ENCODE measurements around the gene RAB27B.

Gene RAB27B

DNA sequence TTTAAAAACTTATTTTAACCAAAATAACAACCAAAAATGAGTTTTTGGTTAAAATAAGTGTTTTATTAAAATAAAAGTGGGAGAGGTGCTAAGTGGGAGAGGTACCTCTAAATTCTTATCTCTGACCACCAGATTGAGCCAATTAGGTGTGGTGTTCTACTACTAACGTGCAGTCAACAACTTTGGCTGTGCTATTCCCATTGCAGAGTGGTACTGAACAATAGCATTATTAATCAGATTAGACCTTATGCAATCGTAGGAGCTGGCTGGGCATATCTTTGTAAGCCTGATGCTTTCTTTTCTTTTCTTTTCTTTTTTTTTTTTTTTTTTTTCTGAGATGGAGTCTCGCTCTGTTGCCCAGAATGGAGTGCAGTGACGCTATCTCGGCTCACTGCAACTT lies 38.9 kb downstream of the RAB27B start:
- no peak for DNase-seq (ENCODE audit: low read depth)

- DNase-seq (ENCODE audit: low read depth): no peak
These were observed 43.0 kb downstream of the RAB27B start for GRCh38 chr18:54871231-54871630.

GRCh38 chr18:54872681-54873080 lies 44.4 kb downstream of the RAB27B start:
- no peak for DNase-seq (ENCODE audit: low read depth)

- no peak for DNase-seq (ENCODE audit: low read depth)
These were observed 45.6 kb downstream of the RAB27B start for GRCh38 chr18:54873884-54874255.

DNA sequence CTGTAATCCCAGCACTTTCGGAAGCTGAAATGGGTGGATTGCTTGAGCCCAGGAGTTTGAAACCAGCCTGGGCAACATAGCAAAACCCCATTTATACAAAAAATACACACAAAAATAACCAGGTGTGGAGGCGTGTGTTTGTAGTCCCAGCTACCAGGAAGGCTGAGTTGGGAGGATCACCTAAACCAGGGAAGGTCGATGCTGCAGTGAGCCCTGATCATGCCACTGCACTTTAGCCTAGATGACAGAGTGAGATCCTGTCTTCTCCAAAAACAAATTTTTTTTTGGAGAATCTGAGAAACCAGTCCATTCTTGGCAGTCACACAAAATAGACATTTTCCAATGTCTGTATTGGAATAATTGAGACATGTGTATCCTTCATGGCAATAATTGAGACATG lies 46.8 kb downstream of the RAB27B start:
- no peak for DNase-seq (ENCODE audit: low read depth)

GRCh38 chr18:54877076-54877475 lies 48.8 kb downstream of the RAB27B start:
- DNase-seq (ENCODE audit: low read depth): no peak

DNA sequence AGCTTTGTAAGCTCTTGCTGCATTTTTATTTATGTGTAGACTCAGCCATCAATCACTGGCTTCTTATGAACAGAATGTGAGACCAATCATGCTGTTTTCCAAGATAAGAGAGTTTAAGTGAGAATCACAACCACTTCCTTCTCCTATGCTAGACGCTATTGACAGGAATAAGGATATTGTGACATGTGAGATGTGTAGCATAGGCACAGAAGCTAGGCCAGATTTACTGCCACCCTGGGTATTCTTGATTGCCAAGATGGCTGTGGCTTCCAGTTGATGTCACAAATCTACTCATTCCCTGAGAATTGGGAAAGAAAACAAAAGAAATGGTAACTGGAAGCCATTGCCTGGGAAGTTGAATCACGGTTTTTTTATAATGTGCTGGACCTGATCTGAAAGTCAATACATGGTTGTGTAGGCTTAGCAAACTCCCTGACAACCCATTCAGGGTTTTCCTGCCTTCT lies 49.9 kb downstream of the RAB27B start:
- DNase-seq (ENCODE audit: low read depth): no peak

DNA sequence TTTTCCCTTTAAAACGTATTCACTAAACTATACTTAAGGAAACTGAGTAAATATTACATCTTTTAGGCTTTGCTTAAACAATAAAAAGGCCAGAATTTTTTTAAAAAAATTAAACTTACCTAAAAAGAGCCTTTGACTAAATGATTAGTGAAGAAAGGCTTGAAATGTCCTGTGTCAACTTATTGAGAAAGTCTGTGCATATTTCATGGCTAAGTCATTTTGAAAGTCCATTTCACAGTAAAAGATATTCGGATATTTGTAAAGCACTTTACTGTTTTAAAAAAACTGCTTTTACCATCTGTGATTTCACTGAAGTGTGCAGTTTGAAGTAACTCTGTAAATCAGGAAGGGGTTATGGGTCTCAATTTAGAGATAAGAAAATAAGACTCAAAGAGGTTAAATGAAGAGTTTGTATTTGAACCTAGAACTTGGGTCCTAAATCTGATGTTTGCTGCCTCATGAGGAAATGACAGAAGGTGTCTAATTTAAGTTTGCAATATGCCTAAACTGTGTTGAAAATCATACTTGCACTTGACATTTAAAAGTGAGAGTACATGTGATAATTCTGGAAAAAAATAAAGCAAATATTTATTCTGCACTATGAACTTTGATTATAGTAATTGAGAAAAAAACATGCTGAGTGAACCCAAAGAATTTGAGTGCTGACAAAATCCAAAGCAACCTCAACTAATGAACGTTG lies 50.5 kb downstream of the RAB27B start:
- DNase-seq (ENCODE audit: low read depth): no peak

DNA sequence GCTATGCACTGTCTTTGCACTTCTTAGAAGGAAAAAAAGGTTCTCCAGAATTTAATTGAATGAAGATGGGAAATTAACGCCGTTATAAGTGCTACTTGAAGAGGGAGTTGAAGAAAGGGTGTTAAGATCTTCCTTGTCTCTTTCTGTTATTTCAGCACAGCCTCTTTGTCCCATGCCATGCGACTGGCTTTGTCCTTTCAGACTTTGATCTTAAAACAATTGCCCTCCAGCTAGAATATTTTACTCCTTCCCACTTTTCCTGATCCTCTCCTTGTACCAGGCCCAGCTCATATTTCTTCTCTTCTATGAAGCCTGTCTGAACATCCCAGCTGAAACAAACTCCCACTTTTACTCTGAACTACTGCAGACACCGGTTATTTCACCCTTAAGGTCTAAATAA lies 51.4 kb downstream of the RAB27B start:
- no peak for DNase-seq (ENCODE audit: low read depth)

- DNase-seq (ENCODE audit: low read depth): no peak
These were observed 52.3 kb downstream of the RAB27B start for GRCh38 chr18:54880395-54881105.

- DNase-seq (ENCODE audit: low read depth): no peak
These were observed 53.0 kb downstream of the RAB27B start for GRCh38 chr18:54881229-54881768.

DNA sequence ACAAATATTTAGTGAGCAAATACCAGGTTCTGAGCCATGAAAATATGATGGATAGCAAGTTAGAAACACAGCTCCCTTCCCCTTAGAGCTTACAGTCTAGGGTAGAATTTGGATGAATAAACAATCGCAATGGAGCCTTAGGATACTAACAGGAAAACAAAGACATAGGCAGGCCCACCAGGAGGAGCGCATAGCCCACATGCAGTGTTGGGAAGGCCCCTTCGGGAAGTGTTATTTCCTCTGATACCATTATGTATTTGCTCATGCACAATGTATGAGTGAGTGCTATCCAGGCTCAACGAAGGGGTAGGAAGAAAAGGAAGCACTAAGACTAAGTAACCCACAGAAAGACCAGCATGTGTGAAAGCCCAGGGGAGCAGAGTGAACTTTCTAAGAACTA lies 54.0 kb downstream of the RAB27B start:
- DNase-seq (ENCODE audit: low read depth): no peak

DNA sequence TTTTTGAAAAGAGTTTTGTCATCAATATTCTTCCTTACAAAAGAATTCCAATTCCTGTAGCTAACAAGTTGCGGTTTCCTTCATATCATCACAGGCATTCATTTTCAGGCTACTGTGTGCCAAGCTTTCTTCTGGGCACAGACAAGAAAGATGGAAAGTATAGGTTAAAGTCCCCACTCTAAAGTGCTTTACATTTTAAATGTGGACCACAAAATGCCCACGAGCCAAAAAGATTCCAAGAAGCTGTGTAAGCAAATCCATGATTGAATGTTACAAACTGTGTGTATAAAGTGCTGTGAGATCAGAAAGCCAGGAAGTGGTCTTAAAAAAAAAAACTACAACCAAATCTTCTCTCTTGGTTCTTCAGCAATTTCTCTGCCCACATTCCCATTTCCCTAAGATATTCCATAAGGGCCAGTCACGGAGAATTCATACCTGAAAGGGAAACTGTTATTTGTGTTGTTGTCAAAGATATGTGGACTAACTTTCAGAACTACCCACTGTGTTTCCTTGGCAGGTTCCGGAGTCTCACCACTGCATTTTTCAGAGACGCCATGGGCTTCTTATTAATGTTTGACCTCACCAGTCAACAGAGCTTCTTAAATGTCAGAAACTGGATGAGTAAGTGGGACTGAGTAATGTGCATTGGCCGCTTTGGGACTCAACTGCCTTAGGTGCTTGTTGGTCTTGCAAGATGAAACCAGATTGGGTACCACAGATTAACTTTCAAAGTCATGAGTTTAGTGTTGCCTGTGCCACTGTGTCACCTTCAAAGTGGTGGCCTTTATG lies 55.7 kb downstream of the RAB27B start:
- DNase-seq (ENCODE audit: low read depth): no peak

DNA sequence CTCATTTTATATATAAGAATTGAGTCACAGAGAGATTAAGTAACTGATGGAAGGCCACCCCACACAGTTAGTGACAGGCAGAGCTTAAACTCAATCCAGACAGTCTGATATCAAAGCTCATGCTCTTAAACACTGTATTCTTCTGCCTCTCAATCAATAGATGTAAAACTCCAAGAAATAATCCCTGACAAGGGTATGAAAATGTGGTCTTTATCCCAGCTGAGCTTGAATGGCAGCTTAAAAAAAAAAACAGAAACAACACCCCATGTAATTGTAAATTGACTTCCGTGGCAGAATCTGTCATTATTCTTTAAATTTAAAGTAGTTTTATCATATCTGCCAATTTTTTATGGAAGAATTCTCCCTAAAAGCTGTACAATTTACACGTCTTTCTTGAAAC lies 60.1 kb downstream of the RAB27B start:
- no peak for DNase-seq (ENCODE audit: low read depth)

DNA sequence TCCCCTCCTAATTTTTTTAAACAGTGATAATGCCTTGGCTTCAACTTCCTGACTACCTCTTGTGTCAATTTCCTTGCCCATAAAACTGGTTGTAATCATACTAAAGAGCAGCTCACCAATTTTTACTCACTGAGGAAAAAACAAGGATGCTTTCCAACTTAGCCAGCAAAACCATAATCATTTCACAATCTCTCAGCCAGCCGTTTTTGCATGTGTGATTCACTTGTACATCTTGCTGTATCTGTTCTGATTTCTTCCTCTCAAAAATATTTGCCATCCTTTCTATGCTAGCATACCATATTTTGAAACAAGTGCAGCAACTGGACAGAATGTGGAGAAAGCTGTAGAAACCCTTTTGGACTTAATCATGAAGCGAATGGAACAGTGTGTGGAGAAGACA lies 60.7 kb downstream of the RAB27B start:
- no peak for DNase-seq (ENCODE audit: low read depth)

GRCh38 chr18:54899500-54899899 lies 71.2 kb downstream of the RAB27B start:
- DNase-seq (ENCODE audit: low read depth): no peak

GRCh38 chr18:54900290-54900689 lies 72.0 kb downstream of the RAB27B start:
- DNase-seq (ENCODE audit: low read depth): no peak

DNA sequence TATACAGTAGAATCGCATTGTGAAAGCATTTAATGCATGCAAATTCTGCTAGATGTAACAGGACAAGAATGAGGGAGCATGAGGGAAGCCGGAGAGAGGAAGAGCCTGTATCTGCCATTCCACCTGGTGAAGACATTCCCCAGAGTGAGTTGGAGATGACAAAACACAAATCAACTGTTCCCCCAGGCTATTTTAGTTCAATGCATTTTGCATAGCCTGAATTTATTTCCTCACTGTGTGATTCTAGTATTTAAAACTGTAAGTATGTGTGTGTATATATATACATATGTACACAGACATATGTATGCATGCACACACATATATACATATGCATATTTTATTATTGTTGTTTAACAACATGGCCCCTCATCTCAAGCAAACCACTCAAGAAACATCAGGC lies 76.3 kb downstream of the RAB27B start:
- no peak for DNase-seq (ENCODE audit: low read depth)

DNA sequence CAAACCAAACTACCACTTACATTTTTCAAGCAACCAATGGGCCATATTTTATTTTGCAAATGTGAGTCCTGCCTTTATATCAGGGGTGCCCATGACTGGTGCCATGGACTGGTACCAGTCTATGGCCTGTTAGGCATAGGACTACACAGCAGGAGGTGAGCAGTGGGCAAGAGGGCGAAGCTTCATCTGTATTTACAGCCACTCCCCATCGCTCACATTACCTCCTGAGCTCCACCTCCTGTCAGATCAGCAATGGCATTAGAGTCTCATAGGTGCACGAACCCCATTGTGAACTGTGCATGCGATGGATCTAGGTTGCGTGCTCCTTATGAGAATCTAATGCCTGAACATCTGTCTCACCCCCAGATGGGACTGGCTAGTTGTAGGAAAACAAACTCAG lies 77.4 kb downstream of the RAB27B start:
- no peak for DNase-seq (ENCODE audit: low read depth)

GRCh38 chr18:54906331-54907185 lies 78.3 kb downstream of the RAB27B start:
- DNase-seq (ENCODE audit: low read depth): no peak

DNA sequence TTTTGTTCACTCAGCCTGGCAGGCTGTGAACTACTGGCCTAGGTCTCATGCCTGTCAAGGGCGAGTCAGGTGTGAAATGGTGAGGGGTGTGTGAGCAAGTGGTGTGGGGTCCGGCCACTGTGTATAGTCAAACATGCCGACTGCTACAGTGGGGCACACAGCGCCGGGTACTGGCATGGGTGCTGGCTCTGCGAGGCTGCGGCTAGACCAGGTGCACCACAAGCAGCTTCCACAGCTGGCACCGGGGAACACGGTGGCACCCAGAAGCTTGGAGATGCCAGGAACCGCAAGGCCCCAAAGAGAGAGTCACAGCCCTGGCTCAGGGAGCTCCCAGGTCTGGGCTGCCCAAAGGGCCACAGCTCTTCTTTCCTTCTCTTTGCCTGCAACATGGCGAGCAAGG lies 81.3 kb downstream of the RAB27B start:
- DNase-seq (ENCODE audit: low read depth): no peak
